Activated CD8-positive, alpha-beta memory T cell treated with anti-CD3 and anti-CD28 coated beads, Interleukin-2, amount 50 U/mL, for 1 hour (primary cell): ENCODE results near the gene CCDC47.
"Not testable (repeated sequence)": the region's sequence is repeated elsewhere in the genome, so short reads cannot be mapped to it uniquely, and the experiment has no call there.

ENCODE experiments used
- DNase-seq: peaks from one replicate; pipeline ENCODE4 v3.0.0-alpha.2; 2020; ENCODE audit errors: extremely low read depth

Gene CCDC47

GRCh38 chr17:63735691-63736090 lies 37.7 kb downstream of the CCDC47 start:
- DNase-seq: no peak

GRCh38 chr17:63722403-63722802 lies 51.0 kb downstream of the CCDC47 start:
- DNase-seq: no peak

- DNase-seq: not testable (repeated sequence)
These were observed 53.2 kb downstream of the CCDC47 start for GRCh38 chr17:63720194-63720593.

DNA sequence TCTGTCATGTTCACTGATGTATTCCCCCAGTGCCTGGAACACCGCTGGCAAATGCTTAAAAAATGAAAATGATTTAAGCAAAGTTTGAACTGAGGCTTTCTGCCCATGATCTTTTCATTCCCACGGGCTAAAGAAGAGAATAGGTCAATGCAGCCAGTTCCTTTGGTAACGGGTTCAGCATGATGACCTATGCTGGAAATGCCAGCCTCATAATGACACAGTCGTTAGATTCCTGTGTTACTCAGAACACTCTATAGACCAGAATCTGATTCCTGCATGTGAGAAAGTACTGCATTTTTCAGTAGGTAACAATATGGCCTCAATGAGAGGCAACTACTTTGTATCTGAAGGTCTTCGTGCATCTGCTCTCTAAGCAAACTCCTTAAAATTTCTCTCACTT lies 54.4 kb downstream of the CCDC47 start:
- no peak for DNase-seq

GRCh38 chr17:63716426-63716825 lies 57.0 kb downstream of the CCDC47 start:
- DNase-seq: no peak

- no peak for DNase-seq
These were observed 58.7 kb downstream of the CCDC47 start for GRCh38 chr17:63714550-63715277.

GRCh38 chr17:63709110-63709509 lies 64.3 kb downstream of the CCDC47 start:
- DNase-seq: no peak

GRCh38 chr17:63707151-63707550 lies 66.2 kb downstream of the CCDC47 start:
- no peak for DNase-seq

- DNase-seq: no peak
These were observed 66.9 kb downstream of the CCDC47 start for GRCh38 chr17:63706336-63707082.

GRCh38 chr17:63705657-63706056 lies 67.7 kb downstream of the CCDC47 start:
- DNase-seq: no peak

GRCh38 chr17:63704836-63705235 lies 68.6 kb downstream of the CCDC47 start:
- DNase-seq: no peak

DNA sequence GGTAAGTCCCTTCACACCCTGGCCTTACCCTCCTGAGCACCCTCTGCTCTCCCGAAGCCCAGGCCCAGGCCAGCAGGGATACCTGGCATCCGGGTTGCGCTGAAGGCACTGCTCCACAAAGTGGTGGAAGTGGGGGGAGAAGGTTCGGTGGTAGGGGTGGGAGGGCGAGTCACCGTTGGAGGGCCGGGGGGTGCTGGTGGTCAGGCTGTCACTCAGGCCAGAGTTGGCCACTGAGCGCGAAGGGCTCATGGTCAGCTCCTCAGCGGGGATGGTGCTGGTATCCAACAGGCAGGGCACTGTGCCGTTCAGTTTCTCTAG lies 69.2 kb downstream of the CCDC47 start:
- DNase-seq: no peak

DNA sequence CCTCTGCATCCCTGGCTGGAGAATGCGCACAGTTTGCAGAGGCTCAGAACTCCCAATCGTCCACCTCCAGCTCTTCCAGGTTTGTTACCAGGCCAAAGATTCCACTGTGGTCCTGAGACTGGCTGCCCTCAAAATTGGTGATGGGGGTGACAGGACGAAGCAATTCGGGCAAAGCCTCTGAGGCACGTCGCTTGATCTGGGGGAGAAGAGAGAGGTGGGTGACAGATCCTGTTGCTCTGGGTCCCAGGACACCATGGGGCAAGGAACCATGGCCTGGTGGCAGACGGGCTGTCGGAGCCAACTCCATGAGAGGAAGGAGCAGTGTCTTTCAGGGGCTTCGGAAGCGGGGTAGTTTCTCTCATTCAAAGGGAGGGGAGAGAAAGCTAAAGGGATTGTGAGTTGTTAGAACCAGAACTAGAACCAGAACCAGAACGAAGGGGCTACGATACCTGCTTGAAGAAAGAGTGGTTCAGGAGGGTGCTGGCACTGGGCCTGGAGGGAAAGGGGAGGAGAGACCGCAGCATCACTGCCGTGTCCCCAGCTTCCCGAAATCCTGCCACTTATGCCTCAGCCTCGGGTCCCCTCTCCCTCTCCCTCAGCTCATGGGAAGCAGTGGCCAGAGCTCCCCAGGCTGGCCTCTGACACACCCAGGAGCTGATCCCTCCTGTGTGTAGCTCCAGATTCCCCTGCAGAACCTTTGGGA lies 69.7 kb downstream of the CCDC47 start:
- no peak for DNase-seq

GRCh38 chr17:63703029-63703428 lies 70.4 kb downstream of the CCDC47 start:
- DNase-seq: no peak

DNA sequence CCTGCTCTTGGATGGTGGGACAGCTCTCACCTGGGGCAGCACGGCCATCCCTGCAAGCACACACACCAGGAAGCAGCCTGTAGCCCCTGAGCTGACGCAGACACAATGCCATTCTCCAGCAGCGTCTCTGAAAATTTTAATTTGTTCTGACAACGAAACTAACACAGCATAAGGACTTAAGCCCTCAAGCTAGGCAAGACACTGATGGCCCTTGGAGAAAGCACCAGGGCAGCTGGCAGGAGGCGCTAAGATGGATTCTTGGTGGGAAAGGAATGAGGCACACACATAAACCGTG lies 70.7 kb downstream of the CCDC47 start:
- DNase-seq: no peak

DNA sequence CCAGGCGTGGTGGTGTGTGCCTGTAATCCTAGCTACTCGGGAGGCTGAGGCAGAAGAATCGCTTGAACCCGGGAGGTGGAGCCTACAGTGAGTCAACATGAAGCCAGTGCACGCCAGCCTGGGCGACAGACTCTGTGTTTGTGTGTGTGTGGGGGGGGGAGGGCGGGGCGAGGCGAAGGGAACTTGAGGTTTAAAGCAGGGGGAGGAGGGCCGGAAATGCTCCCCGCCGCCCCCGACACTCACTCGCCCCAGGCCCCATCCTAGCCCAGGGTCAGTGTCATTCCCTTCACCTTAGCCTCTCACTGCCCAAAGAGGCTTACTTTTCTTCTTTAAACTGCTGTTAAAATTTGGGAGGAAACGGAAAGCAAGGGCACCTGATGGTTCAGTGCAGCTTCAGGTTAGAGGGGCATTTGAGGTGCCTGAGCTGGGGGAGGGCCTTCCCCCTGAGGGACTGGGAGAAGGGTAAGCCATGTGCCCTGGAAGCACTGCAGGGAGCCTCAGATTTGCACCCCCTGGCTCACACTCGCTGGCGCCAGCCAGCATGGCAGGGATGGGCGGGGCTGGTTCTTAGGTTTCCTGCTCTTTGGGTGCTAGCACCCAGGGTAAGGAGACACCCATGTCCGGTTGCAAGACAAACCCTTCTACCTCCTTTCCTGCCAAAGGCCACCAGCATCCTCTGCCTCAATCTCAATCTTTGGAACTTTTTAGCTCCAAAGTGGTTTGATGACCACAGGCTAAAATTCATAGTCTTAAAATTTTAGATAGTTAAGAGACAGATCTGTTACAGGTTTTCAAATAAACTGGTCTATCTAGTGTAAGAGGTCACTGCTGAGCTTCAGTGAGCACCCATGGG lies 71.3 kb downstream of the CCDC47 start:
- DNase-seq: no peak

- DNase-seq: no peak
These were observed 72.0 kb downstream of the CCDC47 start for GRCh38 chr17:63701456-63701820.

DNA sequence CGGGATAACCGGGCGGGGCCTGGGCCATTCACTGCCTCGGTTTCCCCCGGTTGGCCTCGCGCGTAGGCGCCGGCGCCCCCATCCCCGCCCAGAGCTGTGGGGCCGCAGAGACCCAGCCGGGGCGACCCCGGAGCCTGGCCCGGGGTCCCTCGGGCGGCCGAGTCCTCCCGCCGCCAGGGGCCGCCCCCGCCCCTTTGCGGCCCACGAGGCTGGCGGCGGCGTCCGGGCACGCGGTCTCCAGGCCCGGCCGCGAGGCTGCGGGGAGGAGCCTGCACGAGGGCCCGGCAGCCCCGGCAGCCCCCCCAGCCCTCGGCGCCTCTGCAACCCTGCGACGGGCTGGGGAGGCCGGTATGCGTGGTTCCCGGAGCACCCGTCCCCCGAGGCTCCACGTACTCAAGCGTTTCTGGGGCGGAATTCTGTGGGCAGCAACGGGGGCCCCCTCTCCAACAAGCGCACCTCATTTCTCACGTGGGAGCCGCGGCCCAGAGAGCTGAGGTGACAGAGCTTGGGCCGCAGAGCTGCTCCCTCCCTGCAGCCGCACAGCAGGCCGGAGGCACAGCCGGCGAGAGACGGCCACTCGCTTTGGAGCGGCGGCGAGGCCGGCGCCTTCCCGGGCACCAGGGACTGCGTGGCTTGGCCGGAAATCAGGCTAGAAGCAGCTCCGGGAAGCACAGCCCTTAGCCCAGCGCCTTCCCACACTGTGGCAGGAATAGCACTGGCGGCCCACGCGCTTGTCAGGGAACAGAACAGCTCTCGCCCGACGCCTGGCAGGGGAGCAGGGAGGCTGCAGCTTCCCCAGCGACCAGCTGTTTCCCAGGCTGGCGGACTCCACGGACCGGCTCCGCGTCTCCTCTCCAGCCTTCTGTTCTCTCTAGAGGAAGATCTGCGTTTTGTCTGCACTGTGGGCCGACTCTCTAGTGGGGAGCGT lies 72.6 kb downstream of the CCDC47 start:
- no peak for DNase-seq

- peak; percentile 58 for DNase-seq
These were observed 73.5 kb downstream of the CCDC47 start, which contains the start of gene LIMD2 for GRCh38 chr17:63699638-63700527. LIMD2 (minus strand) TSS chr17:63700125; CDS start chr17:63699298, 827 bp downstream.
